ENCODE measurements around the gene CMIP.

DNA sequence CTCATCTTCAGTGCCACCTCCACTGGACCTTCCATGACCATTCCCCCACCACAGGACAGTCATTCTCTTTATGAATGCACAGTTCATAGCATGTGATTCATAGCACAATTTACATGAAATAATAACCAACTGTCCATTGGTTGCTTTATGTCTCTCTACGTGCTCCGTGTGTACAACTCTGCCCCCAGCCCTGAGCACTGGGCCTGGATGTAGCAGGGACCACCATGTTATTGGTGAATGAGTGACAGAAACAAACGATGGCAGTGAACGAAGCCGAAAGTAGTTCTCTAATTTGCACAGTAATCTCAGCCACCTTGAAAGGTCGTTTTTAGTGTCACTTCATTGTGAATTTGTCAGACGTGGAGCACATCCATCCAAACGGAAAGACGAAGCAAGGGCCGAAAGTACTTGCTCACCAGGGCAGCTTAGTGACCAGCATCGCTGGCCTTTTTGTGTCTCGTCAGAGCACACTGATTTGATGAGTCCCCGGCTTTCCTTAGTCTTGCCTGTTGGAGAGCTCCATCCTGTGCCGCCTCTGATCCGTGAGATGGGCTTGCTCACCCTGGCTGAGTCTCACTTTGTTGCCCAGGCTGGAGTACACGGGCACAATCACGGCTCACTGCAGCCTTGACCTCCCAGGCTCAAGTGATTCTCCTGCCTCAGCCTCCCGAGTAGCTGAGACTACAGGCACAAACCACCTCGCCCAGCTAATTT lies 95.3 kb downstream of the CMIP start:
- TF ChIP-seq, protein P1, sequence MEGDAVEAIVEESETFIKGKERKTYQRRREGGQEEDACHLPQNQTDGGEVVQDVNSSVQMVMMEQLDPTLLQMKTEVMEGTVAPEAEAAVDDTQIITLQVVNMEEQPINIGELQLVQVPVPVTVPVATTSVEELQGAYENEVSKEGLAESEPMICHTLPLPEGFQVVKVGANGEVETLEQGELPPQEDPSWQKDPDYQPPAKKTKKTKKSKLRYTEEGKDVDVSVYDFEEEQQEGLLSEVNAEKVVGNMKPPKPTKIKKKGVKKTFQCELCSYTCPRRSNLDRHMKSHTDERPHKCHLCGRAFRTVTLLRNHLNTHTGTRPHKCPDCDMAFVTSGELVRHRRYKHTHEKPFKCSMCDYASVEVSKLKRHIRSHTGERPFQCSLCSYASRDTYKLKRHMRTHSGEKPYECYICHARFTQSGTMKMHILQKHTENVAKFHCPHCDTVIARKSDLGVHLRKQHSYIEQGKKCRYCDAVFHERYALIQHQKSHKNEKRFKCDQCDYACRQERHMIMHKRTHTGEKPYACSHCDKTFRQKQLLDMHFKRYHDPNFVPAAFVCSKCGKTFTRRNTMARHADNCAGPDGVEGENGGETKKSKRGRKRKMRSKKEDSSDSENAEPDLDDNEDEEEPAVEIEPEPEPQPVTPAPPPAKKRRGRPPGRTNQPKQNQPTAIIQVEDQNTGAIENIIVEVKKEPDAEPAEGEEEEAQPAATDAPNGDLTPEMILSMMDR (conservative IDR thresholded peaks at IDR 0.05; ENCODE audit: low read length) = no peak
- no peak for TF ChIP-seq EZH2phosphoT487 (IDR thresholded peaks at IDR 0.05; ENCODE audit: borderline replicate concordance)

Data from Loucy (cell line).